Activated gamma-delta T cell treated with Interleukin-2 at 50 U/mL for 16 hours (primary cell): ENCODE data around the gene LPP.

Source experiments
- DNase-seq: peaks from one replicate; pipeline ENCODE4 v3.0.0-alpha.2; 2020

Gene LPP

GRCh38 chr3:188257384-188258026 lies 103.5 kb downstream of the LPP start:
- no peak for DNase-seq

DNA sequence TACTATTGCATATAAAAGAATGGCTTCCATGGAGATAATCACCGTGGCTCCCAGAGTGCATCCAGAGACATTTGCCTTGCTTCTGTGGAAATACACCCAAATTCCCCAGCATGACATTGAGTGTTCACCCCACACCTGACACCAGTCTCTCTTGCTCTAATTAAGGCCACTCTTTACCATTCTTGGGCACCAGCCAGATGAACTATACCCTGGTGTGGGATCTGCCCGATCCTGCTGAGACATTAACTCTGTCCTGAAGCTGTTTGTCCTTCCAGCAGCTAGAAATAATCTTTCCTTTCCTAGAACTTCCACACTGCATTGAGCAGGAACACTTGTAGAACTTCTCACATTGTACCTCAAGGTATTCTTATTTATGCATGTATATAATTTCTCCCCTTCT lies 105.2 kb downstream of the LPP start:
- no peak for DNase-seq

- DNase-seq, result no peak
Observed at GRCh38 chr3:188259596-188259995, 105.6 kb downstream of the LPP start.

GRCh38 chr3:188261011-188261410 lies 107.1 kb downstream of the LPP start:
- no peak for DNase-seq

GRCh38 chr3:188262488-188262887 lies 108.5 kb downstream of the LPP start:
- DNase-seq, result no peak

DNA sequence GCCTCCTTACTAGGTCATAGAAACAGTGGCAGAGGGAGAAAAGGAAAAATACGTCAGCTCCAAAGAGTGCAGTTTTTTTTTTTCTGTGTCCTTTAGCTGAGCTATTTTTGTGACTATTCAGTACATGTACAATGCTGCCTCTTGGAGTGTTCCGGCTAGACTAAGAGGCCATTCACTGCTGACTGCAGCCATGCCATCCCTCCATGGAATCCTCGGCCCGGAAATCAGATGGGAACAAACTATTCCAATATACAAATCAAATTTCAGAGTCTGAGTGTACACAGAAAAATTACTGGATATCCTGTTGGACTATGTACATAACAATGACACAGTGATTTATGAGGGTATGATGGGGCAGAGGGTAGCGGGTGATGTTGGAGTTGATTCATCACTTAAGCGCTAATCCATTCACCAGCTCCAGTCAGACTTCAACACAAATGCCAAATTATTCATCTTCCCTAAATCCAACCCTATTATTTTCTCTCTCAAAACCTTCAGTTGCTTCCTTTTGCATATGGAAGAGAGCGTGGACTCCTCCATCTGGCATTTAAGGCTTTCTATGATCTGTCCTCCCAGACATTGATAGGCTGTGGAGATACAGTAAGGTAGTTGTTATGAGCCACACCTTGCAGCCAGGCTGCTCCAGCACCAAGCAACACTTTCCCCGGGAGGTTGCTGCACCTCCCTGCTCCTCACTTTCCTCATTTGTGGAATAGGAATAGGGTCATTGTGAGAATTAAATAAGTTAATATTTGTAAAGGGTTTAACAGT lies 109.1 kb downstream of the LPP start:
- no peak for DNase-seq

- no peak for DNase-seq
Observed at GRCh38 chr3:188264226-188265207, 110.6 kb downstream of the LPP start.

GRCh38 chr3:188266562-188267274 lies 112.8 kb downstream of the LPP start:
- no peak for DNase-seq

GRCh38 chr3:188267790-188268335 lies 113.9 kb downstream of the LPP start:
- DNase-seq, result no peak

DNA sequence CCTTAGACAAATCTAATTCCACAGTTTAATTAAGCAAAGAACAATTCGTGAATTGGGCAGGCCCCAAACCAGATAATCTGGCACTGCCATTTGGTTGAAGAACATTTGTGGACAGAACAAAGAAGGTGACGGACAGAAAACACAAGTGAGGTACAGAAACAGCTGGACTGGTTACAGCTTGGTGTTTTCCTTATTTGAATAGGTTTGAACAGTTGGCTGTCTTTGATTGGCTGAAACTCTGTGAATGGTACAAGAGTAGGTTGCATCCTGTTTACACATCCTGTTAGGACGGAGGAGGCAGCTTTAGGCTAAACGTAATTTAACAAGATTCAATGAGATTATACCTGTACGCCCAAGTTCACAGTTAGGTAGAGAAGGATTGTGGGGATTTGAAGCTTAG lies 114.4 kb downstream of the LPP start:
- no peak for DNase-seq

DNA sequence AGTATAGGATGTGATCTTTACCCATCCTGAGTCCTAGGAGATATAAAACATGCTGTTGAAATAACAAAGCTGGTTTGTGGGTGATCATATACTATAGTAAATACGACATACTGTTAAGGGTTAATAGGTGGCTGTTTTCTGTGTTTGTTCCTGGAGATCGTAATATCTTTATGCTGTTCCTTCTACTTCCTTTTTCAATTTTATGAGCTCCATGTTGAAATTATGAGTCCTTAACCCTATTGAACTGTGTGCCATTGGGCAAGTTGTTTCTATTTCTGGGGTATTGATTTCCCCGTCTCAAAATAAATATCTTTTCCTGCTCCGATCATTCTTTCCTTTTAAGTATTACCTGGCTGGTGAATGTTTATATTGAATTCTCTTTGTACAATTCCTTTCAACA lies 115.1 kb downstream of the LPP start:
- DNase-seq, result no peak

DNA sequence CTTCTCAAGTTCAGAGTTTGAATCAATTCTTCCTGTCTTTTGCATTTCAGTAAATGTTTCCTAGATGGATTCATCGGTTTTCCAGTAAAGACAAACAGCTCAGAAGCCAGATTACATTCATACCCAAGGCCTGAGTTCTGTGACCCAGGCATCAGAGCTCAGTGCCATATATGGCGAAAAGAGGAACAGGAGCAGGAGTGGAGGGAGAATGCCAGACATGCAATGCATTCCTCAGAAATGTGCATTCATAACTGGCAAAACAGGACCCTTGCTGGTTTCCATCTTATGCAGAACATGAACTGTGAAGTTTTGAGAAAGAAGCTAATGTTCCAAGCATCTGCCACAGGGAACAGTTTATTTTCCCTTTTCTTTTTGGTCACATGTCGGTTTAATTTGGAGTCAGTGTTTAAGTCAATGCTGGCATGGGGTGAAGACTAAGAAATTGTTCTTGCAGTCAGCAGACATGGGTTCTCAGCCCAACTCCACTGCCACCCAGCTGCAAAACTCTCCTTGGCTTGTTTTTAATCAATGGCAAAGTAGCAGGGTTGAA lies 116.5 kb downstream of the LPP start:
- no peak for DNase-seq

DNA sequence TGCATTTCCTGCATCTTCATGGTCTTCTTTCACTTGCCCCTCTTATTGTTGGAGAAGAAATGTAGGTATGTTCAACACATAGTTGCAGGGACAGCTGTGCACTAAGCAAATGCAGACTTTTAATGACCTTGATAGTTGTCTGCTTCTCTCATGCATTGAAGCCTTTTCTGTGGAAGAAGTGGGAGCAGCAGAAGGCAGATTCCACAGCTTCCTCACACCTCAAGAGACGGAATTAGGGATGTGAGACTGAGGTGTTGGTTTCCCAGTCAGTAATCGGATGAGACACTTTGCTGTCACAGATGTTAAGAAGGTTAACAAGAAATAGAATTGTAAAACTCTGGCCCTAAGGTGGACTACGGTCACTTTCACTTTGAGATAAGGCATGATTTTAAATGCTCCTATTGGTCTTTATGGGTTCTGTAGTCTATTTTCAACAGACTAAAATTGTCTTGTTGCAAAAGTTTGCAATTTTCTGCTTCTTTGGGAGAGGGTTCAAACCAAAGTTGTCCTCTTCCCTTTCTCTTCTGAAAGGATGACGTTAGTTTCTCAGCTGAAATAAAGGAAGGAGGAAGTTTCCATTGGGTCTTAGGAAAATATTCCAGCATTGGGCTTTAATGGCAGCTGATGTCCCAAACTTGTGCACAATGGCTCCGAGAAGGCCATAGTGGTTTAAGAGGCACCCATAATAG lies 117.4 kb downstream of the LPP start:
- DNase-seq, result no peak

- DNase-seq, result no peak
Observed at GRCh38 chr3:188272481-188273372, 118.8 kb downstream of the LPP start.

DNA sequence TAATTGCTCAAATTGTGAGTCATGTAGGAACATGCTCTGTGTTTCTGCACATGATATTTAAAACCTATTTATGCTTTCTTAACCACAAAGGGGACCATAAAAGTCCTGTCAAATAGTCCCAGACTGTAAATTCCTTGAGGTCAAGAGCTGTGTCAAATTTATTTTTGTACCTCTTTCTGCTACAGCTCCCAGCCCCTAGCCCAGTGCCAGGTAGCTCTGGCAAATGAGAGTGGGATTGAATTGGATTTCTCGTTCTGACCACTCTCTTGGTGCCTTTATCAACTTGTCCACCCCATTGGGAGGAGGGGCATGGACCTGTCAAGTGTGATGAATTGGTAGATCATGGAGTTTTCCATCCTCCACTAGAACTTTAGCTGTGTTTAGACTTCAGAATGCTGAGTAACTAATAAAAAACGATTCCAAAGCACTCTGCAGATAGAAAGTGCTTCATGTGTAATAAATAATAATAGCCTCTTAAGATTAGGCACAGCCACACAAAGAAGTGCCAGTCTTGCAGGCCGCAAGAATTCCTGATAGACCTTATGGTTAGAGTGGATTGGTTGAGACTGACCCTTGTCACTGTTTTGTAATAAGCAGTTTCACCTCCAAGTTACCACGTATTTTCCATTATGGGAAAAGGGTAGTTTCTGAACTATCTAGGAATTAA lies 120.4 kb downstream of the LPP start:
- no peak for DNase-seq

DNA sequence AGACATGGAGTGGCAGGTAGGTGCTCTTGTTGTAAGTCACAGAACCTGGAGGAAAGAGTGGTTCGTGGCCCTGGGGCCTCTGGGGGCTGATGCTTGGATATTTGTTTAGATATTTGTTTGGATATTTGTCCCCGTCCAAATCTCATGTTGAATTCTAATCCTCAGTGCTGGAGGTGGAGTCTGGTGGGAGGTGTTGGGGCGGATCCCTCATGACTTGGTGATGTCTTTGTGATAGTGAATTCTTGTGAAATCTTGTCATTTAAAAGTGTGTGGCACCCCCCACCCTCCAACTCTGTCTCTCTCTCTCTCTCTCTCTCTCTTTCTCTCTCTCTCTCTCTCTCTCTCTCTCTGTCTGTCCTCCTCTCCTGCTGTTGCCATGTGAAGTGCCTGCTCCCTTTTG lies 122.4 kb downstream of the LPP start:
- DNase-seq, result no peak

GRCh38 chr3:188278717-188279324 lies 124.9 kb downstream of the LPP start:
- DNase-seq, result no peak

DNA sequence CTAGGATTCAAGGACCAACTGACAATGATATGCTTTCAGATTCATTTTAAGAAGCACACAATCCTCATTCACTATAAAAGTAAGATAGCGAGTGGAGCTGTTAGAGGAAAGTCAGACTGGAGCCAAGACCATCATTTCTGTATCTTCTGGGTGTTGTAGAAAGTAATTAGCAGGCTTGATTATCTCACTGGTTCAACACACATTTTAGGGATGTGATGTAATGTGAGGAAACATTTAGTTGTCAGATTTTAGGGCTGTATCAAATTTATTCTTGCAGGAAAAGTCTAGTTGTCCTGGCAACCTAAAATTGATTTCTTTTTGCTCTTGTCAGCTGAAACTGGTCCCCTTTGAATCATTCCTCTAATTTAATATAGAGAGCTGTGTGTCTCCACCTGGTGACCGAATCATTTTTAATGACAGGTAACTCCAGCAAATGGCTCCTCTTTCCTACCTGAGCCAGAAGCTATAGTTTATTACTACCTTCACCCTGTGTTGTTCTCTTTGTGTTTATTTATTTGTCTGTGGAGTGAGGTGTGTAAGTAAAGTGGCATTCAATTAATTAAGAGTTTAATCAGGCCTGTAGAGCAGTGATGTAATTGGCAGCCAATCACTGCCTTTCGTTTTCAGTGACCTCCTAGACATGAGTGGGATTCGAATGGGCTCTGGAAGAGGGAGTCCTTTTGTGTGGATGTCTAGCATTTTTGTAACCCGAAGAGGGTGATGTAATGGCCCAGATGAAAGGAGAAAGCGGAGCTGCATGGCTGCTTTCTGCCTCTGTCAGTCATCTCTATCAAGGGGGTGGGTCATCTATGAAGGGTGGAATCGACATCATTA lies 125.8 kb downstream of the LPP start:
- DNase-seq, result no peak

DNA sequence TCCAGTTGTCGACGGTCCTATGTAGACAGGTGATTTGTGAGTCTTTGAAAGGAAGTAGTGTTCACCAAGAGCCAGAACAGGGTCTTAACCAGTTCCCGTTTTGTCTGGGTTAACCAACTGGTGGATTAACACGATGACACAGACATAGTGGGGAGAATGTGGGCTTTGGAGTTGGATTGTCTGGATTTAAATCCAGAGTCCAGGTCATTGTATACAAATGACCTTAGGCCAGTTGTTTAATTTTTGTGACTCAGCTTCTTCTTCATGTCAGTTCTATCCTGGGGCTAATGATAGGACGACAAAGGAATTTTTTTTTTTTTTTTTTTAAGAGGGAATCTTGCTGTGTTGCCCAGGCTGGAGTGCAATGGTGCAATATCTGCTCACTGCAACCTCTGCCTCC lies 126.7 kb downstream of the LPP start:
- no peak for DNase-seq
